H9 (cell line): ENCODE results near the gene MAGEA11. TPM values are rescaled to one million over a fixed set of nuclear protein-coding genes. Genes with fewer than 3 reads are reported as not detected.

Experiments
- DNase-seq: peaks from one replicate; pipeline ENCODE4 v3.0.0-alpha.2; 2017
- H2AFZ ChIP-seq: one replicate; pipeline ENCODE4 v1.6.1; 2013; ENCODE audit warnings: mild to moderate bottlenecking, low read length, control low read depth, moderate library complexity
- H2AK5ac ChIP-seq: 2 replicates; pipeline ENCODE4 v1.6.1; 2013; ENCODE audit warnings: low read length, control low read depth, mixed read lengths; ENCODE audit not compliant: insufficient read length
- H2BK120ac ChIP-seq: one replicate; pipeline ENCODE4 v1.6.1; 2013; ENCODE audit warnings: low read depth, mild to moderate bottlenecking, low read length, control low read depth, inconsistent platforms; ENCODE audit not compliant: poor library complexity, severe bottlenecking
- H2BK12ac ChIP-seq: 2 replicates; pipeline ENCODE4 v1.6.1; 2013; ENCODE audit warnings: low read length, control low read depth, mixed read lengths, low read depth; ENCODE audit not compliant: insufficient read length
- H2BK15ac ChIP-seq: 2 replicates; pipeline ENCODE4 v1.6.1; 2013; ENCODE audit warnings: low read depth, low read length, control low read depth
- H2BK20ac ChIP-seq: one replicate; pipeline ENCODE4 v1.6.1; 2013; ENCODE audit warnings: low read depth, mild to moderate bottlenecking, low read length, control low read depth, inconsistent platforms; ENCODE audit not compliant: poor library complexity, severe bottlenecking
- H2BK5ac ChIP-seq: 2 replicates; pipeline ENCODE4 v1.6.1; 2013; ENCODE audit warnings: low read length, control low read depth, mixed read lengths; ENCODE audit not compliant: insufficient read length
- H3K14ac ChIP-seq: 2 replicates; pipeline ENCODE4 v1.6.1; 2013; ENCODE audit warnings: low read length, control low read depth; ENCODE audit not compliant: insufficient read depth
- H3K18ac ChIP-seq: 2 replicates; pipeline ENCODE4 v1.6.1; 2013; ENCODE audit warnings: low read depth, mild to moderate bottlenecking, mixed read lengths, low read length, control low read depth; ENCODE audit not compliant: insufficient read length
- H3K23ac ChIP-seq: 2 replicates; pipeline ENCODE4 v1.6.1; 2013; ENCODE audit warnings: low read length, control low read depth, mixed read lengths, low read depth; ENCODE audit not compliant: insufficient read length
- H3K23me2 ChIP-seq: 2 replicates; pipeline ENCODE4 v1.6.1; 2013; ENCODE audit warnings: low read depth, mild to moderate bottlenecking, mixed read lengths, low read length, control low read depth; ENCODE audit not compliant: insufficient read length, poor library complexity, severe bottlenecking
- H3K27ac ChIP-seq: 2 replicates; pipeline ENCODE4 v1.5.1; 2013; ENCODE audit warnings: low read length, control low read depth, mixed read lengths, low read depth; ENCODE audit not compliant: insufficient read length
- H3K27me3 ChIP-seq: 2 replicates; pipeline ENCODE4 v1.6.1; 2013; ENCODE audit warnings: low read length, control low read depth, inconsistent platforms; ENCODE audit not compliant: insufficient read depth
- H3K4ac ChIP-seq: 2 replicates; pipeline ENCODE4 v1.6.1; 2013; ENCODE audit warnings: low read depth, mild to moderate bottlenecking, control low read depth, inconsistent platforms, low read length, moderate library complexity
- H3K4me1 ChIP-seq: 2 replicates; pipeline ENCODE4 v1.6.1; 2013; ENCODE audit warnings: low read length, control low read depth, inconsistent platforms; ENCODE audit not compliant: insufficient read depth
- H3K4me2 ChIP-seq: 2 replicates; pipeline ENCODE4 v1.6.1; 2013; ENCODE audit warnings: low read length, control low read depth, mixed read lengths; ENCODE audit not compliant: insufficient read length, insufficient read depth
- H3K56ac ChIP-seq: 2 replicates; pipeline ENCODE4 v1.6.1; 2013; ENCODE audit warnings: low read depth, mild to moderate bottlenecking, mixed read lengths, low read length, control low read depth; ENCODE audit not compliant: insufficient read length
- H3K79me1 ChIP-seq: 2 replicates; pipeline ENCODE4 v1.6.1; 2013; ENCODE audit warnings: low read depth, mild to moderate bottlenecking, moderate library complexity, low read length, control low read depth, inconsistent platforms; ENCODE audit not compliant: insufficient read depth, poor library complexity, severe bottlenecking
- H3K79me2 ChIP-seq: 2 replicates; pipeline ENCODE4 v1.6.1; 2013; ENCODE audit warnings: low read length, control low read depth, inconsistent platforms; ENCODE audit not compliant: insufficient read depth
- H3K9ac ChIP-seq: 2 replicates; pipeline ENCODE4 v1.6.1; 2013; ENCODE audit warnings: low read length, control low read depth, mixed read lengths; ENCODE audit not compliant: insufficient read length; ENCODE audit errors: extremely low read depth
- H3K9me3 ChIP-seq: one replicate; pipeline ENCODE4 v1.6.1; 2013; ENCODE audit warnings: low read depth, low read length, inconsistent platforms; ENCODE audit not compliant: control insufficient read depth
- H3T11ph ChIP-seq: one replicate; pipeline ENCODE4 v1.6.1; 2013; ENCODE audit warnings: mild to moderate bottlenecking, low read length, control low read depth, inconsistent platforms
- H4K20me1 ChIP-seq: one replicate; pipeline ENCODE4 v1.6.1; 2013; ENCODE audit not compliant: control insufficient read depth, insufficient read length, insufficient read depth
- H4K5ac ChIP-seq: 2 replicates; pipeline ENCODE4 v1.6.1; 2013; ENCODE audit warnings: low read depth, mild to moderate bottlenecking, mixed read lengths, low read length, control low read depth; ENCODE audit not compliant: insufficient read length
- H4K8ac ChIP-seq: replicated peaks from 2 replicates; pipeline ENCODE4 v1.6.1; 2013; ENCODE audit warnings: low read length, control low read depth, mixed read lengths, low read depth; ENCODE audit not compliant: insufficient read length
- H4K91ac ChIP-seq: 2 replicates; pipeline ENCODE4 v1.6.1; 2013; ENCODE audit warnings: low read depth, mild to moderate bottlenecking, moderate library complexity, mixed read lengths, low read length, control low read depth; ENCODE audit not compliant: insufficient read length
- H3K27ac Mint-ChIP-seq, 3 experiments: 2 replicates in 2 of 3; 3 replicates in 1 of 3; pipeline ENCODE4 v1.8.0; 2020 to 2021; ENCODE audit warnings: mixed read lengths in 3 of 3, mild to moderate bottlenecking in 1 of 3, moderate library complexity in 1 of 3
- H3K27me3 Mint-ChIP-seq: 2 replicates; pipeline ENCODE4 v1.8.0; 2021; ENCODE audit warnings: low read depth, mild to moderate bottlenecking, moderate library complexity, mixed read lengths
- H3K36me3 Mint-ChIP-seq, 3 experiments: 2 replicates in 2 of 3; 3 replicates in 1 of 3; pipeline ENCODE4 v1.8.0; 2020 to 2021; ENCODE audit warnings: low read depth in 3 of 3, mixed read lengths in 3 of 3; ENCODE audit not compliant: insufficient read depth in 1 of 3
- H3K4me1 Mint-ChIP-seq, 2 experiments: 2 replicates each; pipeline ENCODE4 v1.8.0; 2020; ENCODE audit warnings: mixed read lengths in 2 of 2
- H3K4me3 Mint-ChIP-seq, 2 experiments: 2 replicates in 1 of 2; 3 replicates in 1 of 2; pipeline ENCODE4 v1.8.0; 2020 to 2021; ENCODE audit warnings: mild to moderate bottlenecking in 2 of 2, mixed read lengths in 2 of 2, moderate library complexity in 1 of 2
- H3K9me3 Mint-ChIP-seq, 2 experiments: 2 replicates in 1 of 2; 3 replicates in 1 of 2; pipeline ENCODE4 v1.8.0; 2020; ENCODE audit warnings: mild to moderate bottlenecking in 2 of 2, mixed read lengths in 2 of 2, moderate library complexity in 1 of 2
- WGBS: extraction: QIAGEN DNeasy Blood & Tissue Kit; methylation state at CpG from one replicate; pipeline ENCODE4 v1.1.7; 2013; ENCODE audit warnings: missing lambda C conversion rate, low lambda C conversion rate, mixed read lengths; ENCODE audit not compliant: insufficient read length; ENCODE audit errors: extremely low coverage; 5-methylcytosine and 5-hydroxymethylcytosine counted together
- total RNA-seq: library from RNA; stranded (reverse); gene quantifications from 2 replicates; pipeline ENCODE4 v1.2.1, GENCODE V29; 2021
- TF ChIP-seq, protein P1 (sequence below): fragments of 200-600 bp; sonication (generic); conservative IDR thresholded peaks from 3 replicates; pipeline ENCODE4 v1.8.0; 2021; ENCODE audit warnings: antibody characterized with exemption, mild to moderate bottlenecking

Gene MAGEA11
- total RNA-seq, 1 experiment from 2014 or later = not detected

DNA sequence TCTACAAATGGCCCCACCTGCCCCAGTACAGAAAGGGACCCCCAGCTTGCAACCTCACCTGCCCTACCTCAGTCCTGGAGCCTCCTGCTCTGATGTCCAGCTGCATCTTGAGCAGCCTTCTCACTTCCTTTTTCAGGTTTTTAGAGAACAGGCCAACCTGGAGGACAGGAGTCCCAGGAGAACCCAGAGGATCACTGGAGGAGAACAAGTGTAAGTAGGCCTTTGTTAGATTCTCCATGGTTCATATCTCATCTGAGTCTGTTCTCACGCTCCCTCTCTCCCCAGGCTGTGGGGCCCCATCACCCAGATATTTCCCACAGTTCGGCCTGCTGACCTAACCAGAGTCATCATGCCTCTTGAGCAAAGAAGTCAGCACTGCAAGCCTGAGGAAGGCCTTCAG, 3.6 kb downstream of the MAGEA11 start:
- no peak overlapping the region for H4K91ac ChIP-seq
- H3K14ac ChIP-seq = no peak overlapping the region
- H3K27ac Mint-ChIP-seq = no peak overlapping the region
- H3K27ac ChIP-seq = no peak overlapping the region
- no peaks in the 10 kb centered on the region for H4K20me1 ChIP-seq
- no peaks in the 10 kb centered on the region for H3K23me2 ChIP-seq
- H2BK5ac ChIP-seq = no peak overlapping the region
- H2AK5ac ChIP-seq = no peak overlapping the region
- no peak overlapping the region for H3T11ph ChIP-seq
- H3K9ac ChIP-seq = no peak overlapping the region
- H3K4me1 ChIP-seq = no peaks in the 10 kb centered on the region
- DNase-seq = no peak
- H2BK15ac ChIP-seq = no peak overlapping the region
- peaks cover 29% of the 10 kb centered on the region for H3K9me3 ChIP-seq
- H3K79me2 ChIP-seq = no peaks in the 10 kb centered on the region
- H3K9me3 Mint-ChIP-seq = peaks cover 81 to 86% of the 10 kb centered on the region in 2 experiments
- H2AFZ ChIP-seq = no peak overlapping the region
- no peak overlapping the region for H3K18ac ChIP-seq
- no peak overlapping the region for H3K56ac ChIP-seq
- H3K4ac ChIP-seq = no peak overlapping the region
- H4K5ac ChIP-seq = no peak overlapping the region
- H3K4me2 ChIP-seq = no peak overlapping the region
- H2BK120ac ChIP-seq = no peak overlapping the region
- no peak overlapping the region for H4K8ac ChIP-seq
- no peaks in the 10 kb centered on the region for H3K79me1 ChIP-seq
- peaks cover 3 to 7% of the 10 kb centered on the region in 2 experiments; a peak in 3 of 4 replicates for H3K4me1 Mint-ChIP-seq
- WGBS = no CpG with 5 or more reads among the region's 2 CpGs
- peaks cover 75% of the 10 kb centered on the region for H3K27me3 Mint-ChIP-seq
- no peak overlapping the region for H3K4me3 Mint-ChIP-seq
- peaks cover 4% of the 10 kb centered on the region; the same call in 1 of the 2 replicates for H3K27me3 ChIP-seq
- no peak overlapping the region for H2BK12ac ChIP-seq
- no peak overlapping the region for H3K23ac ChIP-seq
- TF ChIP-seq, protein P1, sequence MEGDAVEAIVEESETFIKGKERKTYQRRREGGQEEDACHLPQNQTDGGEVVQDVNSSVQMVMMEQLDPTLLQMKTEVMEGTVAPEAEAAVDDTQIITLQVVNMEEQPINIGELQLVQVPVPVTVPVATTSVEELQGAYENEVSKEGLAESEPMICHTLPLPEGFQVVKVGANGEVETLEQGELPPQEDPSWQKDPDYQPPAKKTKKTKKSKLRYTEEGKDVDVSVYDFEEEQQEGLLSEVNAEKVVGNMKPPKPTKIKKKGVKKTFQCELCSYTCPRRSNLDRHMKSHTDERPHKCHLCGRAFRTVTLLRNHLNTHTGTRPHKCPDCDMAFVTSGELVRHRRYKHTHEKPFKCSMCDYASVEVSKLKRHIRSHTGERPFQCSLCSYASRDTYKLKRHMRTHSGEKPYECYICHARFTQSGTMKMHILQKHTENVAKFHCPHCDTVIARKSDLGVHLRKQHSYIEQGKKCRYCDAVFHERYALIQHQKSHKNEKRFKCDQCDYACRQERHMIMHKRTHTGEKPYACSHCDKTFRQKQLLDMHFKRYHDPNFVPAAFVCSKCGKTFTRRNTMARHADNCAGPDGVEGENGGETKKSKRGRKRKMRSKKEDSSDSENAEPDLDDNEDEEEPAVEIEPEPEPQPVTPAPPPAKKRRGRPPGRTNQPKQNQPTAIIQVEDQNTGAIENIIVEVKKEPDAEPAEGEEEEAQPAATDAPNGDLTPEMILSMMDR = no peak
- H2BK20ac ChIP-seq = no peak overlapping the region
- H3K36me3 Mint-ChIP-seq = peaks cover 0 to 5% (median 0%) of the 10 kb centered on the region in 3 experiments; a peak in 1 of 7 replicates
